Endothelial cell of umbilical vein (primary cell): ENCODE data around the gene RIF1.

Experiments
- EZH2 ChIP-seq: IDR thresholded peaks from 2 replicates; pipeline ENCODE4 v1.6.1; 2012; ENCODE audit warnings: borderline replicate concordance, low read depth, mild to moderate bottlenecking, moderate library complexity, low read length, inconsistent platforms; ENCODE audit not compliant: severe bottlenecking
- MYC ChIP-seq: IDR thresholded peaks from one replicate; pipeline ENCODE4 v1.6.1; 2011; ENCODE audit warnings: mild to moderate bottlenecking, low read depth, low read length
- POLR2A ChIP-seq: IDR thresholded peaks from 2 replicates; pipeline ENCODE4 v1.6.1; 2012; ENCODE audit warnings: low read depth, mild to moderate bottlenecking, control low read depth, low read length
- POLR2AphosphoS5 ChIP-seq: IDR thresholded peaks from 2 replicates; pipeline ENCODE4 v1.6.1; 2012; ENCODE audit warnings: low read depth, mild to moderate bottlenecking, control low read depth, low read length, moderate library complexity; ENCODE audit not compliant: insufficient read depth
- TF ChIP-seq, protein P1 (sequence below), 2 donors: IDR thresholded peaks; 1 replicate in 1 of 2; 2 replicates in 1 of 2; pipeline ENCODE4 v1.5.1; 2011; ENCODE audit warnings: low read length in 2 of 2, mild to moderate bottlenecking in 2 of 2, moderate library complexity in 2 of 2, control low read depth in 1 of 2, inconsistent platforms in 1 of 2, low read depth in 1 of 2; ENCODE audit not compliant: insufficient read depth in 1 of 2; ENCODE audit errors: extremely low read depth in 1 of 2

DNA sequence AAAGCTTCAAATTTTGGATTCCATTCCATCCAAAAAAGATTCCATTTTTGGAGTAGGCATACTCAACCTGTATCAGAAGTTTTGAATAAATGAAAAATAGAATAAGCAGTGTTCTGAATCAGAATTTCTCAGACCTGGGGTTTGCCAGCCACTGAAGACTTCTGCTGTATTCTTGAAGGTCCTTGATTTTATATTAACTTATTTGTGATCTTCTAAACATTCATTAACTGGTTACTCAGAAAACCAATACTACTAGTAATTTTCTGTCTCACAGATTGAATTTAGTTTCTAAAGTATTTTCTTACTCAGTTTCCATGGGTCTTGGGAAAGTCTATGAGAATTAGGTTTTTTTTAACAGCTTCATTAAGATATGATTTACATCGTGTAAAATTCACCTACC lies 60.9 kb downstream of the RIF1 start:
- TF ChIP-seq, protein P1, sequence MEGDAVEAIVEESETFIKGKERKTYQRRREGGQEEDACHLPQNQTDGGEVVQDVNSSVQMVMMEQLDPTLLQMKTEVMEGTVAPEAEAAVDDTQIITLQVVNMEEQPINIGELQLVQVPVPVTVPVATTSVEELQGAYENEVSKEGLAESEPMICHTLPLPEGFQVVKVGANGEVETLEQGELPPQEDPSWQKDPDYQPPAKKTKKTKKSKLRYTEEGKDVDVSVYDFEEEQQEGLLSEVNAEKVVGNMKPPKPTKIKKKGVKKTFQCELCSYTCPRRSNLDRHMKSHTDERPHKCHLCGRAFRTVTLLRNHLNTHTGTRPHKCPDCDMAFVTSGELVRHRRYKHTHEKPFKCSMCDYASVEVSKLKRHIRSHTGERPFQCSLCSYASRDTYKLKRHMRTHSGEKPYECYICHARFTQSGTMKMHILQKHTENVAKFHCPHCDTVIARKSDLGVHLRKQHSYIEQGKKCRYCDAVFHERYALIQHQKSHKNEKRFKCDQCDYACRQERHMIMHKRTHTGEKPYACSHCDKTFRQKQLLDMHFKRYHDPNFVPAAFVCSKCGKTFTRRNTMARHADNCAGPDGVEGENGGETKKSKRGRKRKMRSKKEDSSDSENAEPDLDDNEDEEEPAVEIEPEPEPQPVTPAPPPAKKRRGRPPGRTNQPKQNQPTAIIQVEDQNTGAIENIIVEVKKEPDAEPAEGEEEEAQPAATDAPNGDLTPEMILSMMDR (IDR thresholded peaks at IDR 0.05; ENCODE audit: extremely low read depth in 1 of 2, insufficient read depth in 1 of 2, low read depth in 1 of 2, low read length in 2 of 2), result no peak
- no peak for TF ChIP-seq POLR2A
- TF ChIP-seq POLR2AphosphoS5, result no peak
- no peak for TF ChIP-seq MYC
- no peak for TF ChIP-seq EZH2
